K562 (cell line): ENCODE data around the gene MBOAT7. TPM values are rescaled to one million over a fixed set of nuclear protein-coding genes. Genes with fewer than 3 reads are reported as not detected.
A peak's percentile ranks its signal among the peaks of the same experiment; 100 is the strongest.

Experiments used
- GABPA ChIP-seq: fragments of 200-800 bp; sonication (Bioruptor generic); conservative IDR thresholded peaks from 2 replicates; pipeline ENCODE4 v1.6.1; 2016; ENCODE audit warnings: low read depth, missing genetic modification characterization, missing compliant biosample characterization
- GABPB1 ChIP-seq: sonication (generic); formaldehyde crosslinking; IDR thresholded peaks from 2 replicates; pipeline ENCODE4 v1.8.0; 2022; ENCODE audit warnings: mild to moderate bottlenecking, missing genetic modification reagents
- GABPB2 ChIP-seq: fragments of 250-450 bp; sonication (Bioruptor Pico); conservative IDR thresholded peaks from 2 replicates; pipeline ENCODE4 v1.5.1; 2021; ENCODE audit warnings: mild to moderate bottlenecking
- L3MBTL2 ChIP-seq: fragments of 450-650 bp; IDR thresholded peaks from 2 replicates; pipeline ENCODE4 v1.6.1; 2016; ENCODE audit warnings: mild to moderate bottlenecking, moderate library complexity
- MTA3 ChIP-seq: fragments of 450-650 bp; formaldehyde crosslinking; IDR thresholded peaks from 2 replicates; pipeline ENCODE4 v1.6.1; 2017; ENCODE audit warnings: mild to moderate bottlenecking, borderline replicate concordance
- RB1 ChIP-seq: fragments of 450-650 bp; IDR thresholded peaks from 2 replicates; pipeline ENCODE4 v1.6.1; 2017; ENCODE audit warnings: low read depth, mild to moderate bottlenecking
- TAF1 ChIP-seq: IDR thresholded peaks from 2 replicates; pipeline ENCODE4 v1.6.1; 2011; ENCODE audit warnings: mild to moderate bottlenecking, low read length, moderate library complexity; ENCODE audit not compliant: insufficient read depth, control insufficient read depth, severe bottlenecking; ENCODE audit errors: extremely low read depth
- TCF7L2 ChIP-seq: fragments of 150-350 bp; IDR thresholded peaks from 2 replicates; pipeline ENCODE4 v1.6.1; 2016; ENCODE audit warnings: low read depth, mild to moderate bottlenecking, low read length, moderate library complexity
- TEAD1 ChIP-seq, 2 experiments: fragments of 450-650 bp in 1 of 2; sonication (generic) in 1 of 2; formaldehyde crosslinking; IDR thresholded peaks; 2 replicates each; pipeline versions ENCODE4 v1.4.0 to v1.8.0; 2020 to 2022; ENCODE audit warnings: mild to moderate bottlenecking in 2 of 2, missing genetic modification reagents in 1 of 2
- UBTF ChIP-seq, 2 experiments: IDR thresholded peaks; 2 replicates each; pipeline ENCODE4 v1.6.1; 2012; ENCODE audit warnings: improper control_type of control experiment in 2 of 2, low read depth in 2 of 2, low read length in 2 of 2, borderline replicate concordance in 1 of 2
- ZNF146 ChIP-seq: IDR thresholded peaks from one replicate; pipeline ENCODE4 v1.6.1; 2018; ENCODE audit warnings: missing compliant biosample characterization; ENCODE audit not compliant: unreplicated experiment
- polyA plus RNA-seq, 8 experiments: library from polyadenylated mRNA; depleted of rRNA in 4 of 8; stranded (reverse) in 5 of 8; unstranded in 3 of 8; fragments of >200 nt; fragmentation: Nextera tagmentation in 2 of 8; fragmentation: Illumina TruSeq in 1 of 8; extraction: Ambion mirVana in 2 of 8; extraction: Trizol in 1 of 8; gene quantifications; 2 replicates each; pipeline versions ENCODE4 v1.2.1 to v1.2.3, GENCODE V29; 2011 to 2014; ENCODE audit warnings: inconsistent platforms in 1 of 8, missing spikeins in 1 of 8
- total RNA-seq, 7 experiments: library from RNA; depleted of rRNA in 6 of 7; stranded (reverse); fragments of >200 nt in 6 of 7; fragmentation: Illumina TruSeq in 2 of 7; extraction: Trizol in 2 of 7; gene quantifications; 2 replicates each; pipeline versions ENCODE4 v1.2.1 to v1.2.3, GENCODE V29; 2011 to 2021; ENCODE audit warnings: low replicate concordance in 1 of 7
- TF ChIP-seq, protein P1 (sequence below), 2 experiments: fragments of 450-650 bp; formaldehyde crosslinking in 1 of 2; IDR thresholded peaks; 2 replicates each; pipeline versions ENCODE4 v1.4.0 to v1.6.1; 2014 to 2020; ENCODE audit warnings: mild to moderate bottlenecking in 2 of 2, borderline replicate concordance in 1 of 2, low read depth in 1 of 2
- TF ChIP-seq, protein P2 (sequence below): fragments of 250-450 bp; sonication (Bioruptor Pico); IDR thresholded peaks from 2 replicates; pipeline ENCODE4 v1.4.0; 2020; ENCODE audit warnings: mild to moderate bottlenecking, moderate library complexity, borderline replicate concordance

MBOAT7 gene
- total and polyA plus RNA-seq, 9 of the 15 experiments (the other 6 are each of a cell fraction or from before 2014, with no cell fraction given), result 1.4 to 153 (median 56.1) TPM

DNA sequence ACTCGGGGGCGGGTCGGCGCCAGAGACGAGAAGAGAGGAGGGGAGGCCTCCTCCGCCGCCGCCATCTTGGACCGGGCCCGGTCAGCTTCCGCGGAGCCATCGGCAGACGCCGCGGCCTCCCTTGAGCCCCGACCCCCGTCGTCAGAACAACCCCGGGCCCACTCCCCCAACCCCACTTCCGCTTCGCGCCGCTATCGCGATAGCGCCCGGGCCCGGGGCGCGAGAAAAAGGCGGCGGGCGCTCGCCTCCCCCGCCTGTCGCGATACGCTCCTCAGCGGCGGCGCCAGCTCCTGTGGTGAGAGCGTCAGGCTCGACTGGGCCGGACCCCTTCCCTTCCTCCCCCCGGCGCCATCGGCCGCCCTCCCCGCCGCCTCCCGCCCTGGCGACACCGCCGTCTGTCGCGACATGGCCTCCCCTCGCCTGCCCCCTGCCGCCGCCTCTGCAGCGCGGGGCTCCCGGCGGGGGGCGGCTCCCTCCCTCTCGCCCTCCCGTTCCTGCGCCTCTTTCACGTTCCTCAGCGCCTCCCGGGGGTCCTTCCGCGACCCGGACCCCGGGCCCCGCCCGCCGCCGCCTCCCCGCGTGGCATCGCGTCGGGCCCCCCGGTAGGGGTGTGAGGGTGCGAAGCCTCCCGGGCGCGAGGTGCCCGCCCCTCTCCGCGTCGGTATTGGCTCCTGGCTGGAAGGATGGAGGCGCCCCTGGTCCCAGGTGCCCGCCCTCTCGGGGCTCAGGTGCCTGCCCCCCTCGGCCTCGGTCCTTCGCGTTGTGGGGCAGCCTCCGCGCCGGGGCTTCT, 51.5 kb downstream of the MBOAT7 start, which contains the start of gene CNOT3 (continued):
- TF ChIP-seq, protein P1, sequence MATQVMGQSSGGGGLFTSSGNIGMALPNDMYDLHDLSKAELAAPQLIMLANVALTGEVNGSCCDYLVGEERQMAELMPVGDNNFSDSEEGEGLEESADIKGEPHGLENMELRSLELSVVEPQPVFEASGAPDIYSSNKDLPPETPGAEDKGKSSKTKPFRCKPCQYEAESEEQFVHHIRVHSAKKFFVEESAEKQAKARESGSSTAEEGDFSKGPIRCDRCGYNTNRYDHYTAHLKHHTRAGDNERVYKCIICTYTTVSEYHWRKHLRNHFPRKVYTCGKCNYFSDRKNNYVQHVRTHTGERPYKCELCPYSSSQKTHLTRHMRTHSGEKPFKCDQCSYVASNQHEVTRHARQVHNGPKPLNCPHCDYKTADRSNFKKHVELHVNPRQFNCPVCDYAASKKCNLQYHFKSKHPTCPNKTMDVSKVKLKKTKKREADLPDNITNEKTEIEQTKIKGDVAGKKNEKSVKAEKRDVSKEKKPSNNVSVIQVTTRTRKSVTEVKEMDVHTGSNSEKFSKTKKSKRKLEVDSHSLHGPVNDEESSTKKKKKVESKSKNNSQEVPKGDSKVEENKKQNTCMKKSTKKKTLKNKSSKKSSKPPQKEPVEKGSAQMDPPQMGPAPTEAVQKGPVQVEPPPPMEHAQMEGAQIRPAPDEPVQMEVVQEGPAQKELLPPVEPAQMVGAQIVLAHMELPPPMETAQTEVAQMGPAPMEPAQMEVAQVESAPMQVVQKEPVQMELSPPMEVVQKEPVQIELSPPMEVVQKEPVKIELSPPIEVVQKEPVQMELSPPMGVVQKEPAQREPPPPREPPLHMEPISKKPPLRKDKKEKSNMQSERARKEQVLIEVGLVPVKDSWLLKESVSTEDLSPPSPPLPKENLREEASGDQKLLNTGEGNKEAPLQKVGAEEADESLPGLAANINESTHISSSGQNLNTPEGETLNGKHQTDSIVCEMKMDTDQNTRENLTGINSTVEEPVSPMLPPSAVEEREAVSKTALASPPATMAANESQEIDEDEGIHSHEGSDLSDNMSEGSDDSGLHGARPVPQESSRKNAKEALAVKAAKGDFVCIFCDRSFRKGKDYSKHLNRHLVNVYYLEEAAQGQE (IDR thresholded peaks at IDR 0.05; ENCODE audit: borderline replicate concordance), result no peak
- TF ChIP-seq, protein P1 (CRISPR knock-in tag; IDR thresholded peaks at IDR 0.05; ENCODE audit: low read depth), result 0 out of 2 replicates have a peak, but pooled peaks have one; percentile 31
- no peak for TF ChIP-seq GABPB2 (CRISPR knock-in tag)
- peak; percentile 59 for TF ChIP-seq GABPB1 (CRISPR knock-in tag)
- peak; percentile 85 for TF ChIP-seq L3MBTL2
- TF ChIP-seq UBTF (IDR thresholded peaks at IDR 0.05; ENCODE audit: borderline replicate concordance in 1 of 2, low read depth in 2 of 2, low read length in 2 of 2), result no peak
- peak; percentile 11; the same call in 1 of the 2 replicates for TF ChIP-seq GABPA (tag)
- TF ChIP-seq, protein P2, sequence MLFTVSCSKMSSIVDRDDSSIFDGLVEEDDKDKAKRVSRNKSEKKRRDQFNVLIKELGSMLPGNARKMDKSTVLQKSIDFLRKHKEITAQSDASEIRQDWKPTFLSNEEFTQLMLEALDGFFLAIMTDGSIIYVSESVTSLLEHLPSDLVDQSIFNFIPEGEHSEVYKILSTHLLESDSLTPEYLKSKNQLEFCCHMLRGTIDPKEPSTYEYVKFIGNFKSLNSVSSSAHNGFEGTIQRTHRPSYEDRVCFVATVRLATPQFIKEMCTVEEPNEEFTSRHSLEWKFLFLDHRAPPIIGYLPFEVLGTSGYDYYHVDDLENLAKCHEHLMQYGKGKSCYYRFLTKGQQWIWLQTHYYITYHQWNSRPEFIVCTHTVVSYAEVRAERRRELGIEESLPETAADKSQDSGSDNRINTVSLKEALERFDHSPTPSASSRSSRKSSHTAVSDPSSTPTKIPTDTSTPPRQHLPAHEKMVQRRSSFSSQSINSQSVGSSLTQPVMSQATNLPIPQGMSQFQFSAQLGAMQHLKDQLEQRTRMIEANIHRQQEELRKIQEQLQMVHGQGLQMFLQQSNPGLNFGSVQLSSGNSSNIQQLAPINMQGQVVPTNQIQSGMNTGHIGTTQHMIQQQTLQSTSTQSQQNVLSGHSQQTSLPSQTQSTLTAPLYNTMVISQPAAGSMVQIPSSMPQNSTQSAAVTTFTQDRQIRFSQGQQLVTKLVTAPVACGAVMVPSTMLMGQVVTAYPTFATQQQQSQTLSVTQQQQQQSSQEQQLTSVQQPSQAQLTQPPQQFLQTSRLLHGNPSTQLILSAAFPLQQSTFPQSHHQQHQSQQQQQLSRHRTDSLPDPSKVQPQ, result no peak
- TF ChIP-seq RB1, result peak; percentile 13; the same call in 1 of the 2 replicates
- no peak for TF ChIP-seq MTA3
- no peak for TF ChIP-seq TCF7L2
- TF ChIP-seq TAF1, result peak; percentile 64
- no peak for TF ChIP-seq ZNF146 (CRISPR knock-in tag)
- no peak for TF ChIP-seq TEAD1 (CRISPR knock-in tag; IDR thresholded peaks at IDR 0.05)
